SK-N-SH treated with all-trans-retinoic acid at 6 μM for 48 hours (cell line): ENCODE results near the gene RPRML.

ENCODE experiments used
- ARNTL ChIP-seq: fragments of 450-650 bp; formaldehyde crosslinking; IDR thresholded peaks from 2 replicates; pipeline ENCODE4 v1.5.0; 2020; ENCODE audit warnings: low read depth, mild to moderate bottlenecking, moderate library complexity, borderline replicate concordance
- CSDC2 ChIP-seq: fragments of 250-450 bp; sonication (Bioruptor Pico); IDR thresholded peaks from 2 replicates; pipeline ENCODE4 v1.5.0; 2020; ENCODE audit warnings: mild to moderate bottlenecking, moderate library complexity
- CSRNP3 ChIP-seq: fragments of 250-450 bp; sonication (Bioruptor Pico); IDR thresholded peaks from 2 replicates; pipeline ENCODE4 v1.5.1; 2021; ENCODE audit warnings: mild to moderate bottlenecking, moderate library complexity
- ISL1 ChIP-seq: fragments of 250-450 bp; sonication (Bioruptor Pico); IDR thresholded peaks from 2 replicates; pipeline ENCODE4 v2.1.2; 2022; ENCODE audit warnings: mild to moderate bottlenecking, moderate library complexity
- PPARA ChIP-seq: fragments of 250-450 bp; sonication (Bioruptor Pico); IDR thresholded peaks from 2 replicates; pipeline ENCODE4 v1.5.0; 2020; ENCODE audit warnings: mild to moderate bottlenecking, borderline replicate concordance
- RARB ChIP-seq: fragments of 250-450 bp; sonication (Bioruptor Pico); IDR thresholded peaks from 2 replicates; pipeline ENCODE4 v1.8.0; 2021; ENCODE audit warnings: mild to moderate bottlenecking, moderate library complexity
- SNAI2 ChIP-seq: fragments of 250-450 bp; sonication (Bioruptor Pico); IDR thresholded peaks from 2 replicates; pipeline ENCODE4 v1.5.0; 2020; ENCODE audit warnings: mild to moderate bottlenecking, moderate library complexity
- TCF4 ChIP-seq: fragments of 250-450 bp; sonication (Bioruptor Pico); IDR thresholded peaks from 2 replicates; pipeline ENCODE4 v1.8.0; 2021; ENCODE audit warnings: mild to moderate bottlenecking, moderate library complexity, borderline replicate concordance
- ZC3H10 ChIP-seq: fragments of 250-450 bp; sonication (Bioruptor Pico); IDR thresholded peaks from 2 replicates; pipeline ENCODE4 v1.5.1; 2021; ENCODE audit warnings: mild to moderate bottlenecking, moderate library complexity
- ZFP3 ChIP-seq: fragments of 250-450 bp; sonication (Bioruptor Pico); IDR thresholded peaks from 2 replicates; pipeline ENCODE4 v1.5.0; 2020; ENCODE audit warnings: mild to moderate bottlenecking, moderate library complexity
- TF ChIP-seq, protein P1 (sequence below): fragments of 250-450 bp; sonication (Bioruptor Pico); IDR thresholded peaks from 2 replicates; pipeline ENCODE4 v1.5.0; 2020; ENCODE audit warnings: mild to moderate bottlenecking, moderate library complexity
- TF ChIP-seq, protein P2 (sequence below): fragments of 250-450 bp; sonication (Bioruptor Pico); IDR thresholded peaks from 2 replicates; pipeline ENCODE4 v1.8.0; 2020; ENCODE audit warnings: mild to moderate bottlenecking, moderate library complexity, borderline replicate concordance

DNA sequence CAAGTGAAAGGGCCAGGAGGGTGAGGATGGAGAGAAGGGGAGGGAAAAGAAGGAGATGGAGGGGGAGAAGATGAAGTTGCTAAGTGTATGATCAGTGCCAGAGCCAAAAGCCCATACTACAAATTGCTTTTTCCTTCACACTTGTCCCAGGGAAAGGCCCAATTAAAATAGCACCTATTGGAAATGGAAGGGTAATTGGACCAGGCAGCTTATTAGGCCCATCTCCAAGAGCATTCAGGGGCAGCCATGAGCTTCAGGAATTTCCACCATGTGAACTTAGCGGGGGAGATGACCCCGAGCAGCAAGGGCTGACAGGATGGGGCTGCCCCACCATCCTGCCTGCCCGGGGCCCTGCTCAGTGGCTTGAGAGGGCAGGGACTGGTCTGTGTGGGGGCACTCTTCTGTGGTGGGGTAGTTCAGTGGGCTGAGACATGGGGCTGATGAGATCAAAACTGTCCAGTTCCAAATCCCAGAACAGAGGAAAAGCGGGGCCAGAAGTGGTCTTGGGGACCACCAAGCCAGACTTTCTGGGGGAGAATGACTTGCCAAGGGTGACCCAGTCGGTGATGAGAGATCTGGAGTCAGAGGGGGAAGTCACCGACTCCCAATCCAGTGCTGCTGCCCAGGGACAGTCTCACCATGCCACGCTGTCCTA lies 28.6 kb downstream of the RPRML start:
- TF ChIP-seq ARNTL (no peak), CSRNP3 (no peak), RARB (CRISPR knock-in tag) (no peak), PPARA (CRISPR knock-in tag) (no peak), CSDC2 (CRISPR knock-in tag) (no peak), ISL1 (CRISPR knock-in tag) (no peak), ZC3H10 (no peak), SNAI2 (CRISPR knock-in tag) (no peak), ZFP3 (CRISPR knock-in tag) (no peak), TCF4 (CRISPR knock-in tag) (no peak)
- TF ChIP-seq, protein P1, sequence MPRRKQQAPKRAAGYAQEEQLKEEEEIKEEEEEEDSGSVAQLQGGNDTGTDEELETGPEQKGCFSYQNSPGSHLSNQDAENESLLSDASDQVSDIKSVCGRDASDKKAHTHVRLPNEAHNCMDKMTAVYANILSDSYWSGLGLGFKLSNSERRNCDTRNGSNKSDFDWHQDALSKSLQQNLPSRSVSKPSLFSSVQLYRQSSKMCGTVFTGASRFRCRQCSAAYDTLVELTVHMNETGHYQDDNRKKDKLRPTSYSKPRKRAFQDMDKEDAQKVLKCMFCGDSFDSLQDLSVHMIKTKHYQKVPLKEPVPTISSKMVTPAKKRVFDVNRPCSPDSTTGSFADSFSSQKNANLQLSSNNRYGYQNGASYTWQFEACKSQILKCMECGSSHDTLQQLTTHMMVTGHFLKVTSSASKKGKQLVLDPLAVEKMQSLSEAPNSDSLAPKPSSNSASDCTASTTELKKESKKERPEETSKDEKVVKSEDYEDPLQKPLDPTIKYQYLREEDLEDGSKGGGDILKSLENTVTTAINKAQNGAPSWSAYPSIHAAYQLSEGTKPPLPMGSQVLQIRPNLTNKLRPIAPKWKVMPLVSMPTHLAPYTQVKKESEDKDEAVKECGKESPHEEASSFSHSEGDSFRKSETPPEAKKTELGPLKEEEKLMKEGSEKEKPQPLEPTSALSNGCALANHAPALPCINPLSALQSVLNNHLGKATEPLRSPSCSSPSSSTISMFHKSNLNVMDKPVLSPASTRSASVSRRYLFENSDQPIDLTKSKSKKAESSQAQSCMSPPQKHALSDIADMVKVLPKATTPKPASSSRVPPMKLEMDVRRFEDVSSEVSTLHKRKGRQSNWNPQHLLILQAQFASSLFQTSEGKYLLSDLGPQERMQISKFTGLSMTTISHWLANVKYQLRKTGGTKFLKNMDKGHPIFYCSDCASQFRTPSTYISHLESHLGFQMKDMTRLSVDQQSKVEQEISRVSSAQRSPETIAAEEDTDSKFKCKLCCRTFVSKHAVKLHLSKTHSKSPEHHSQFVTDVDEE: no peak
- TF ChIP-seq, protein P2, sequence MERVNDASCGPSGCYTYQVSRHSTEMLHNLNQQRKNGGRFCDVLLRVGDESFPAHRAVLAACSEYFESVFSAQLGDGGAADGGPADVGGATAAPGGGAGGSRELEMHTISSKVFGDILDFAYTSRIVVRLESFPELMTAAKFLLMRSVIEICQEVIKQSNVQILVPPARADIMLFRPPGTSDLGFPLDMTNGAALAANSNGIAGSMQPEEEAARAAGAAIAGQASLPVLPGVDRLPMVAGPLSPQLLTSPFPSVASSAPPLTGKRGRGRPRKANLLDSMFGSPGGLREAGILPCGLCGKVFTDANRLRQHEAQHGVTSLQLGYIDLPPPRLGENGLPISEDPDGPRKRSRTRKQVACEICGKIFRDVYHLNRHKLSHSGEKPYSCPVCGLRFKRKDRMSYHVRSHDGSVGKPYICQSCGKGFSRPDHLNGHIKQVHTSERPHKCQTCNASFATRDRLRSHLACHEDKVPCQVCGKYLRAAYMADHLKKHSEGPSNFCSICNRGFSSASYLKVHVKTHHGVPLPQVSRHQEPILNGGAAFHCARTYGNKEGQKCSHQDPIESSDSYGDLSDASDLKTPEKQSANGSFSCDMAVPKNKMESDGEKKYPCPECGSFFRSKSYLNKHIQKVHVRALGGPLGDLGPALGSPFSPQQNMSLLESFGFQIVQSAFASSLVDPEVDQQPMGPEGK (CRISPR knock-in tag): no peak
